ENCODE results near the gene ARMH4. TPM values are rescaled to one million over a fixed set of nuclear protein-coding genes. Genes with fewer than 3 reads are reported as not detected.
"Not testable (repeated sequence)": the region's sequence is repeated elsewhere in the genome, so short reads cannot be mapped to it uniquely, and the experiment has no call there.

Gene ARMH4
- polyA plus RNA-seq, 3 donors, result 0.07 TPM; not detected in 2

DNA sequence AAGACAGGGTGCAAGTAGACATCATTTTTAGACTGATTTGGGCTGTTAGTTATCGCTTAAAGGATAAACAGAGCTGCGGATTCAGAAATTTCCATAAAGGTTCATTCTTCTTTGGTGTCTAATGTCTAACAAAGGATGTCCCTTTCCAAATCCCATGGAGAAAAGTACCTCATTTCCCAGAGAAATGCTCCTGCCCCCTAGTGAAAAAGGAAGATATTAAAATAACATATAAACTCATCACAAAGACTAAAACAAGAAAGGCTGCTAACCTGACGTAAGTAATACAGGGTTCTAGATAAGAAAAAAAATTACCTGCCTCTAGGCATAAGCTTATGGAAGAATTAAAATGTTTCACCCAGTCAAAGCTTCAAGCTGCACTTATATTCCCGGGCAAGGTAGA lies 22.8 kb downstream of the ARMH4 start:
- peaks cover 9 to 12% of the 10 kb centered on the region in 2 donors for H3K9me3 ChIP-seq (replicated peaks in 1 of 2; ENCODE audit: control insufficient read depth in 1 of 2, insufficient read depth in 1 of 2, low read length in 2 of 2)
- H3K27ac ChIP-seq (ENCODE audit: low read depth in 1 of 2, low read length in 2 of 2), result no peak overlapping the region
- no peak overlapping the region for H3K4me3 Mint-ChIP-seq
- H3K4me1 Mint-ChIP-seq, result no peaks in the 10 kb centered on the region
- H3K9ac ChIP-seq (ENCODE audit: insufficient read depth, low read length, poor library complexity, severe bottlenecking), result no peak overlapping the region
- intact Hi-C loops (cut with micrococcal nuclease), result no loop called here
- H3K27me3 ChIP-seq (ENCODE audit: control insufficient read depth in 2 of 2, insufficient read depth in 2 of 2, low read length in 2 of 2), result no peaks in the 10 kb centered on the region
- no peaks in the 10 kb centered on the region for H3K36me3 Mint-ChIP-seq
- H3K27me3 Mint-ChIP-seq (ENCODE audit: low read depth in 3 of 3), result no peaks in the 10 kb centered on the region
- H3K4me2 ChIP-seq (replicated peaks; ENCODE audit: extremely low read depth, low read length, poor library complexity, severe bottlenecking), result no peak overlapping the region
- H3K27ac Mint-ChIP-seq, result no peak overlapping the region
- no peaks in the 10 kb centered on the region for H3K79me2 ChIP-seq (ENCODE audit: insufficient read depth, low read length)
- DNase-seq, result no peak
- no peaks in the 10 kb centered on the region for H3K4me1 ChIP-seq (ENCODE audit: control insufficient read depth in 1 of 2, insufficient read depth in 2 of 2, low read length in 2 of 2)
- H3K4me3 ChIP-seq (replicated peaks in 1 of 3; ENCODE audit: low read depth in 2 of 3, low read length in 3 of 3), result no peak overlapping the region
- H3K36me3 ChIP-seq (replicated peaks in 1 of 2; ENCODE audit: control insufficient read depth in 1 of 2, insufficient read depth in 2 of 2, low read length in 2 of 2), result no peaks in the 10 kb centered on the region
- TF ChIP-seq, protein P1, sequence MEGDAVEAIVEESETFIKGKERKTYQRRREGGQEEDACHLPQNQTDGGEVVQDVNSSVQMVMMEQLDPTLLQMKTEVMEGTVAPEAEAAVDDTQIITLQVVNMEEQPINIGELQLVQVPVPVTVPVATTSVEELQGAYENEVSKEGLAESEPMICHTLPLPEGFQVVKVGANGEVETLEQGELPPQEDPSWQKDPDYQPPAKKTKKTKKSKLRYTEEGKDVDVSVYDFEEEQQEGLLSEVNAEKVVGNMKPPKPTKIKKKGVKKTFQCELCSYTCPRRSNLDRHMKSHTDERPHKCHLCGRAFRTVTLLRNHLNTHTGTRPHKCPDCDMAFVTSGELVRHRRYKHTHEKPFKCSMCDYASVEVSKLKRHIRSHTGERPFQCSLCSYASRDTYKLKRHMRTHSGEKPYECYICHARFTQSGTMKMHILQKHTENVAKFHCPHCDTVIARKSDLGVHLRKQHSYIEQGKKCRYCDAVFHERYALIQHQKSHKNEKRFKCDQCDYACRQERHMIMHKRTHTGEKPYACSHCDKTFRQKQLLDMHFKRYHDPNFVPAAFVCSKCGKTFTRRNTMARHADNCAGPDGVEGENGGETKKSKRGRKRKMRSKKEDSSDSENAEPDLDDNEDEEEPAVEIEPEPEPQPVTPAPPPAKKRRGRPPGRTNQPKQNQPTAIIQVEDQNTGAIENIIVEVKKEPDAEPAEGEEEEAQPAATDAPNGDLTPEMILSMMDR (IDR thresholded peaks at IDR 0.05), result no peak
- H2AFZ ChIP-seq (ENCODE audit: insufficient read depth, low read depth, low read length, poor library complexity, severe bottlenecking), result no peak overlapping the region
- peaks cover 9 to 21% (median 16%) of the 10 kb centered on the region in 7 donors for H3K9me3 Mint-ChIP-seq
- WGBS (ENCODE audit: insufficient coverage), result no CpG with 5 or more reads among the region's 4 CpGs
- no peaks in the 10 kb centered on the region for H4K20me1 ChIP-seq (ENCODE audit: insufficient read depth, low read length)

DNA sequence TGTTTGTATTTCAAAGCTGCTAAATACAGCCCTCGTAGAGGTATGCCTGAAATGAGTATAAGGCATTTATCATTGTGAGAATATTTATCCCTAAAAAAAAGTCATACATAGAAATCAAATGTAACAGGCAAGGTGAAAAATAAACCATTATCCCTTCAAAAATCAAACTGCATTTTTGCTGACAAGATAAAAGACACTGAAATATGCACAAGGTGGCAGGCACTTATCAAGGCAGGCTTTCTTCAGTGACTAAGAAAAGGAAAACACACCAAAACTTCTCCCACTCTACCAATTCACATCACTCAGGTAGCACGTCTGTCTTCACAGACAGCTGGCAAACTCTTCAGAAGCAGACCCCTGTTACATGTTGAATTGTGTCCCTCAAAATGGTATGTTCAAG lies 23.6 kb downstream of the ARMH4 start:
- no peaks in the 10 kb centered on the region for H3K27me3 ChIP-seq (ENCODE audit: control insufficient read depth in 2 of 2, insufficient read depth in 2 of 2, low read length in 2 of 2)
- H3K4me1 Mint-ChIP-seq, result no peaks in the 10 kb centered on the region
- H3K9me3 Mint-ChIP-seq, result peaks cover 9 to 21% (median 16%) of the 10 kb centered on the region in 7 donors
- H2AFZ ChIP-seq (ENCODE audit: insufficient read depth, low read depth, low read length, poor library complexity, severe bottlenecking), result no peak overlapping the region
- H3K27ac ChIP-seq (ENCODE audit: low read depth in 1 of 2, low read length in 2 of 2), result no peak overlapping the region
- H3K36me3 Mint-ChIP-seq, result no peaks in the 10 kb centered on the region
- no peaks in the 10 kb centered on the region for H4K20me1 ChIP-seq (ENCODE audit: insufficient read depth, low read length)
- H3K79me2 ChIP-seq (ENCODE audit: insufficient read depth, low read length), result no peaks in the 10 kb centered on the region
- no peaks in the 10 kb centered on the region for H3K36me3 ChIP-seq (replicated peaks in 1 of 2; ENCODE audit: control insufficient read depth in 1 of 2, insufficient read depth in 2 of 2, low read length in 2 of 2)
- H3K27ac Mint-ChIP-seq, result no peak overlapping the region
- H3K27me3 Mint-ChIP-seq (ENCODE audit: low read depth in 3 of 3), result no peaks in the 10 kb centered on the region
- TF ChIP-seq, protein P1 (IDR thresholded peaks at IDR 0.05), result no peak
- DNase-seq, result no peak
- H3K9ac ChIP-seq (ENCODE audit: insufficient read depth, low read length, poor library complexity, severe bottlenecking), result no peak overlapping the region
- no peak overlapping the region for H3K4me3 Mint-ChIP-seq
- H3K4me1 ChIP-seq (ENCODE audit: control insufficient read depth in 1 of 2, insufficient read depth in 2 of 2, low read length in 2 of 2), result no peaks in the 10 kb centered on the region
- 100% methylated on average over 1 of the region's 2 CpGs for WGBS (ENCODE audit: insufficient coverage)
- peaks cover 9 to 12% of the 10 kb centered on the region in 2 donors for H3K9me3 ChIP-seq (replicated peaks in 1 of 2; ENCODE audit: control insufficient read depth in 1 of 2, insufficient read depth in 1 of 2, low read length in 2 of 2)
- H3K4me2 ChIP-seq (replicated peaks; ENCODE audit: extremely low read depth, low read length, poor library complexity, severe bottlenecking), result no peak overlapping the region
- intact Hi-C loops (cut with micrococcal nuclease), result no loop called here
- no peak overlapping the region for H3K4me3 ChIP-seq (replicated peaks in 1 of 3; ENCODE audit: low read depth in 2 of 3, low read length in 3 of 3)

DNA sequence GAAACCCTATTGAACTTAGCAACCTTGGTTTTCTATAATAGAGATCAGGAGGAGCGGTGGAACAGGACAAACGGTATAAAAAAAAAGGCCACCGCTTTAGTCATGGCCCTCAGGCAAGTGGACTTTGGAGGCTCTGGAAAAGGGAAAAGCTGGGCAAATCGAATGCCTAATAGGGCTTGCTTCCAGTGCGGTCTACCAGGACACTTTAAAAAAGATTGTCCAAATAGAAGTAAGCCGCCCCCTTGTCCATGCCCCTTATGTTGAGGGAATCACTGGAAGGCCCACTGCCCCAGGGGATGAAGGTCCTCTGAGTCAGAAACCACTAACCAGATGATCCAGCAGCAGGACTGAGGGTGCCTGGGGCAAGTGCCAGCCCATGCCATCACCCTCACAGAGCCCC lies 29.5 kb downstream of the ARMH4 start:
- H3K4me1 ChIP-seq (ENCODE audit: control insufficient read depth in 1 of 2, insufficient read depth in 2 of 2, low read length in 2 of 2); H3K4me2 ChIP-seq (replicated peaks; ENCODE audit: extremely low read depth, low read length, poor library complexity, severe bottlenecking); H3K27me3 ChIP-seq (ENCODE audit: control insufficient read depth in 2 of 2, insufficient read depth in 2 of 2, low read length in 2 of 2); H3K36me3 Mint-ChIP-seq; DNase-seq; H3K4me3 ChIP-seq (replicated peaks in 1 of 3; ENCODE audit: low read depth in 2 of 3, low read length in 3 of 3); H3K9ac ChIP-seq (ENCODE audit: insufficient read depth, low read length, poor library complexity, severe bottlenecking); H3K27ac Mint-ChIP-seq; H3K27me3 Mint-ChIP-seq (ENCODE audit: low read depth in 3 of 3); H3K79me2 ChIP-seq (ENCODE audit: insufficient read depth, low read length); H3K4me1 Mint-ChIP-seq; H4K20me1 ChIP-seq (ENCODE audit: insufficient read depth, low read length); H3K27ac ChIP-seq (ENCODE audit: low read depth in 1 of 2, low read length in 2 of 2); intact Hi-C loops (cut with micrococcal nuclease); H3K36me3 ChIP-seq (replicated peaks in 1 of 2; ENCODE audit: control insufficient read depth in 1 of 2, insufficient read depth in 2 of 2, low read length in 2 of 2); H2AFZ ChIP-seq (ENCODE audit: insufficient read depth, low read depth, low read length, poor library complexity, severe bottlenecking); H3K4me3 Mint-ChIP-seq: not testable (repeated sequence)
- WGBS (ENCODE audit: insufficient coverage), result 100% methylated on average over 2 of the region's 6 CpGs
- H3K9me3 Mint-ChIP-seq, result peaks cover 9 to 20% (median 16%) of the 10 kb centered on the region in 7 donors
- peaks cover 9 to 12% of the 10 kb centered on the region in 2 donors for H3K9me3 ChIP-seq (replicated peaks in 1 of 2; ENCODE audit: control insufficient read depth in 1 of 2, insufficient read depth in 1 of 2, low read length in 2 of 2)

Data from CD14-positive monocyte (primary cell).